ENCODE measurements around the gene NPFFR2.

Gene NPFFR2

GRCh38 chr4:72109364-72109763 is 77.6 kb downstream of the NPFFR2 start:
- H4K20me1 ChIP-seq (ENCODE audit: insufficient read depth, low read length), result no peaks in the 10 kb centered on the region
- H3K4me1 ChIP-seq (ENCODE audit: low read length), result no peaks in the 10 kb centered on the region
- no peaks in the 10 kb centered on the region for H3F3A ChIP-seq (ENCODE audit: insufficient read depth, low read length)
- H3K9me2 ChIP-seq (replicated peaks; ENCODE audit: insufficient read depth, low read length), result no peaks in the 10 kb centered on the region
- no peak overlapping the region for H3K4me2 ChIP-seq (ENCODE audit: low read depth, low read length)
- no peak overlapping the region for H3K4me3 ChIP-seq (ENCODE audit: low read length)
- H3K9ac ChIP-seq (ENCODE audit: low read length), result no peak overlapping the region
- H3K79me2 ChIP-seq (ENCODE audit: low read length), result no peaks in the 10 kb centered on the region
- no peak overlapping the region for H3K27ac ChIP-seq (ENCODE audit: low read length)
- no peaks in the 10 kb centered on the region for H3K9me3 ChIP-seq (replicated peaks; ENCODE audit: insufficient read depth, low read length)
- H3K27me3 ChIP-seq (replicated peaks; ENCODE audit: insufficient read depth, low read length), result no peaks in the 10 kb centered on the region
- H3K36me3 ChIP-seq (replicated peaks; ENCODE audit: insufficient read depth, low read length), result no peaks in the 10 kb centered on the region
- TF ChIP-seq EZH2phosphoT487 (IDR thresholded peaks at IDR 0.05; ENCODE audit: low read length), result no peak
- no peak for TF ChIP-seq EZH2 (optimal IDR thresholded peaks at IDR 0.05; ENCODE audit: low read depth, low read length)
- no peak overlapping the region for H2AFZ ChIP-seq (ENCODE audit: low read length)
- no peak for DNase-seq

- Histone ChIP-seq H3K79me2 (ENCODE audit: low read length) (no peaks in the 10 kb centered on the region), H3K36me3 (replicated peaks; ENCODE audit: insufficient read depth, low read length) (no peaks in the 10 kb centered on the region), H3K27me3 (replicated peaks; ENCODE audit: insufficient read depth, low read length) (no peaks in the 10 kb centered on the region), H3K9me2 (replicated peaks; ENCODE audit: insufficient read depth, low read length) (no peaks in the 10 kb centered on the region), H3K27ac (ENCODE audit: low read length) (no peak overlapping the region), H3K4me3 (ENCODE audit: low read length) (no peak overlapping the region), H3K4me1 (ENCODE audit: low read length) (no peaks in the 10 kb centered on the region), H3K9ac (ENCODE audit: low read length) (no peak overlapping the region), H4K20me1 (ENCODE audit: insufficient read depth, low read length) (no peaks in the 10 kb centered on the region), H3K4me2 (ENCODE audit: low read depth, low read length) (no peak overlapping the region), H3F3A (ENCODE audit: insufficient read depth, low read length) (no peaks in the 10 kb centered on the region), H3K9me3 (replicated peaks; ENCODE audit: insufficient read depth, low read length) (no peaks in the 10 kb centered on the region), H2AFZ (ENCODE audit: low read length) (no peak overlapping the region)
- TF ChIP-seq EZH2phosphoT487 (IDR thresholded peaks at IDR 0.05; ENCODE audit: low read length) (no peak), EZH2 (optimal IDR thresholded peaks at IDR 0.05; ENCODE audit: low read depth, low read length) (no peak), CTCF (IDR thresholded peaks at IDR 0.05; ENCODE audit: low read length) (no peak)
- no peak for DNase-seq
Measured at GRCh38 chr4:72109959-72110497, 78.2 kb downstream of the NPFFR2 start.

GRCh38 chr4:72110886-72111285 is 79.1 kb downstream of the NPFFR2 start:
- no peaks in the 10 kb centered on the region for H3K79me2 ChIP-seq (ENCODE audit: low read length)
- no peak overlapping the region for H3K4me2 ChIP-seq (ENCODE audit: low read depth, low read length)
- TF ChIP-seq EZH2phosphoT487 (IDR thresholded peaks at IDR 0.05; ENCODE audit: low read length) (no peak), CTCF (IDR thresholded peaks at IDR 0.05; ENCODE audit: low read length) (no peak), EZH2 (optimal IDR thresholded peaks at IDR 0.05; ENCODE audit: low read depth, low read length) (no peak)
- no peak overlapping the region for H3K4me3 ChIP-seq (ENCODE audit: low read length)
- H3K27me3 ChIP-seq (replicated peaks; ENCODE audit: insufficient read depth, low read length), result no peaks in the 10 kb centered on the region
- no peaks in the 10 kb centered on the region for H3K4me1 ChIP-seq (ENCODE audit: low read length)
- H3K9me2 ChIP-seq (replicated peaks; ENCODE audit: insufficient read depth, low read length), result no peaks in the 10 kb centered on the region
- no peak for DNase-seq
- no peaks in the 10 kb centered on the region for H3F3A ChIP-seq (ENCODE audit: insufficient read depth, low read length)
- no peaks in the 10 kb centered on the region for H3K36me3 ChIP-seq (replicated peaks; ENCODE audit: insufficient read depth, low read length)
- H3K9ac ChIP-seq (ENCODE audit: low read length), result no peak overlapping the region
- H3K9me3 ChIP-seq (replicated peaks; ENCODE audit: insufficient read depth, low read length), result no peaks in the 10 kb centered on the region
- H4K20me1 ChIP-seq (ENCODE audit: insufficient read depth, low read length), result no peaks in the 10 kb centered on the region
- no peak overlapping the region for H3K27ac ChIP-seq (ENCODE audit: low read length)
- no peak overlapping the region for H2AFZ ChIP-seq (ENCODE audit: low read length)

- H4K20me1 ChIP-seq (ENCODE audit: insufficient read depth, low read length), result no peaks in the 10 kb centered on the region
- TF ChIP-seq CTCF (IDR thresholded peaks at IDR 0.05; ENCODE audit: low read length), result no peak
- TF ChIP-seq EZH2phosphoT487 (IDR thresholded peaks at IDR 0.05; ENCODE audit: low read length), result no peak
- no peak overlapping the region for H3K27ac ChIP-seq (ENCODE audit: low read length)
Measured at GRCh38 chr4:72111863-72112262, 80.1 kb downstream of the NPFFR2 start.

More at GRCh38 chr4:72111863-72112262, 80.1 kb downstream of the NPFFR2 start:
- H3K9me3 ChIP-seq (replicated peaks; ENCODE audit: insufficient read depth, low read length), result no peaks in the 10 kb centered on the region
- H3K36me3 ChIP-seq (replicated peaks; ENCODE audit: insufficient read depth, low read length), result no peaks in the 10 kb centered on the region
- no peak overlapping the region for H3K9ac ChIP-seq (ENCODE audit: low read length)
- no peak for DNase-seq
- no peak overlapping the region for H3K4me2 ChIP-seq (ENCODE audit: low read depth, low read length)
- no peaks in the 10 kb centered on the region for H3K4me1 ChIP-seq (ENCODE audit: low read length)
- H3F3A ChIP-seq (ENCODE audit: insufficient read depth, low read length), result no peaks in the 10 kb centered on the region
- H3K27me3 ChIP-seq (replicated peaks; ENCODE audit: insufficient read depth, low read length), result no peaks in the 10 kb centered on the region
- no peak overlapping the region for H2AFZ ChIP-seq (ENCODE audit: low read length)
- no peaks in the 10 kb centered on the region for H3K9me2 ChIP-seq (replicated peaks; ENCODE audit: insufficient read depth, low read length)
- no peaks in the 10 kb centered on the region for H3K79me2 ChIP-seq (ENCODE audit: low read length)
- no peak overlapping the region for H3K4me3 ChIP-seq (ENCODE audit: low read length)

Measured in MM.1S (cell line).